ENCODE measurements around the gene ADGRA3. TPM values are rescaled to one million over a fixed set of nuclear protein-coding genes. Genes with fewer than 3 reads are reported as not detected.

Gene ADGRA3
- total and polyA plus RNA-seq, 2 donors (not counting 3 experiments of a cell fraction or from before 2014, with no cell fraction given), result 17.2 to 36.2 TPM

GRCh38 chr4:22552812-22553211 lies 36.9 kb upstream of the ADGRA3 start:
- ChIA-PET CTCF (no interaction called here), POLR2A (no interaction called here)
- H3K27me3 ChIP-seq (ENCODE audit: control insufficient read depth in 2 of 2, insufficient read depth in 2 of 2, low read length in 2 of 2), result no peaks in the 10 kb centered on the region
- FAIRE-seq (no peak), DNase-seq (ENCODE audit: low read depth, low spot score) (no peak)
- H3K36me3 ChIP-seq (ENCODE audit: control insufficient read depth in 2 of 2, extremely low read depth in 1 of 2, insufficient read depth in 2 of 2, low read length in 2 of 2), result no peaks in the 10 kb centered on the region
- no peaks in the 10 kb centered on the region for H3K9me1 ChIP-seq (replicated peaks; ENCODE audit: control insufficient read depth, extremely low read depth, insufficient read depth, low read length)
- no peaks in the 10 kb centered on the region for H3K79me2 ChIP-seq (ENCODE audit: control insufficient read depth, insufficient read depth, low read length)
- BruUV-seq (replicated peaks), result no TSS peak
- H3K4me1 ChIP-seq (ENCODE audit: control insufficient read depth, extremely low read depth, insufficient read depth, low read length), result no peaks in the 10 kb centered on the region
- no peak overlapping the region for H3K27ac ChIP-seq (ENCODE audit: insufficient read depth, low read depth, low read length)
- no peaks in the 10 kb centered on the region for H4K20me1 ChIP-seq (replicated peaks; ENCODE audit: control insufficient read depth, extremely low read depth, insufficient read depth, low read length)
- intact Hi-C loops (cut with micrococcal nuclease) (no loop called here), dilution Hi-C loops (cut with MboI; ENCODE audit: extremely low pct_ligation_motif_present, low sequenced_read_pairs) (no loop called here)
- no peaks in the 10 kb centered on the region for H3K9me3 ChIP-seq (replicated peaks; ENCODE audit: control insufficient read depth, insufficient read depth, low read length)
- H3K9ac ChIP-seq (replicated peaks; ENCODE audit: extremely low read depth, insufficient read depth, low read length), result no peak overlapping the region
- no peak overlapping the region for H3K4me2 ChIP-seq (ENCODE audit: insufficient read depth, low read length)
- no peak overlapping the region for H3K4me3 ChIP-seq (replicated peaks in 1 of 3; ENCODE audit: insufficient read depth in 1 of 3, low read depth in 1 of 3, low read length in 3 of 3)
- TF ChIP-seq CTCF (IDR thresholded peaks at IDR 0.05; ENCODE audit: extremely low read depth in 1 of 2, insufficient read depth in 1 of 2, low read depth in 1 of 2, low read length in 2 of 2) (no peak), GATA2 (IDR thresholded peaks at IDR 0.05; ENCODE audit: insufficient read depth, insufficient read length, low read depth, low read length) (no peak)
- H2AFZ ChIP-seq (ENCODE audit: low read depth, low read length), result no peak overlapping the region

- no peaks in the 10 kb centered on the region for H3K79me2 ChIP-seq (ENCODE audit: control insufficient read depth, insufficient read depth, low read length)
- no peak overlapping the region for H2AFZ ChIP-seq (ENCODE audit: low read depth, low read length)
- no peaks in the 10 kb centered on the region for H3K9me3 ChIP-seq (replicated peaks; ENCODE audit: control insufficient read depth, insufficient read depth, low read length)
- CTCF ChIA-PET, result interaction anchor here (1.1 kb wide), 1 partner anchor 9 kb away, joined by 4 read pairs; no protein-coding TSS in a partner anchor
- dilution Hi-C loops (cut with MboI; ENCODE audit: extremely low pct_ligation_motif_present, low sequenced_read_pairs), result no loop called here
- no peaks in the 10 kb centered on the region for H3K9me1 ChIP-seq (replicated peaks; ENCODE audit: control insufficient read depth, extremely low read depth, insufficient read depth, low read length)
- no peak overlapping the region for H3K27ac ChIP-seq (ENCODE audit: insufficient read depth, low read depth, low read length)
- TF ChIP-seq FOS (IDR thresholded peaks at IDR 0.05; ENCODE audit: borderline replicate concordance, insufficient read depth, low read length) (no peak), JUN (IDR thresholded peaks at IDR 0.05; ENCODE audit: borderline replicate concordance, insufficient read depth, insufficient read length, low read depth) (no peak), MYC (IDR thresholded peaks at IDR 0.05; ENCODE audit: low read depth, low read length) (no peak), POLR2AphosphoS5 (IDR thresholded peaks at IDR 0.05; ENCODE audit: insufficient read depth, low read depth, low read length) (no peak), MAX (IDR thresholded peaks at IDR 0.05; ENCODE audit: insufficient read depth, insufficient read length) (no peak), CTCF (IDR thresholded peaks at IDR 0.05; ENCODE audit: extremely low read depth in 1 of 2, insufficient read depth in 1 of 2, low read depth in 1 of 2, low read length in 2 of 2) (no peak)
- H3K27me3 ChIP-seq (ENCODE audit: control insufficient read depth in 2 of 2, insufficient read depth in 2 of 2, low read length in 2 of 2), result no peaks in the 10 kb centered on the region
- BruUV-seq (replicated peaks), result no TSS peak
- no peaks in the 10 kb centered on the region for H3K4me1 ChIP-seq (ENCODE audit: control insufficient read depth, extremely low read depth, insufficient read depth, low read length)
- POLR2A ChIA-PET, result no interaction called here
- DNase-seq (ENCODE audit: low read depth, low spot score) (no peak), FAIRE-seq (no peak)
- no peak overlapping the region for H3K4me2 ChIP-seq (ENCODE audit: insufficient read depth, low read length)
- H4K20me1 ChIP-seq (replicated peaks; ENCODE audit: control insufficient read depth, extremely low read depth, insufficient read depth, low read length), result no peaks in the 10 kb centered on the region
- no peaks in the 10 kb centered on the region for H3K36me3 ChIP-seq (ENCODE audit: control insufficient read depth in 2 of 2, extremely low read depth in 1 of 2, insufficient read depth in 2 of 2, low read length in 2 of 2)
- no peak overlapping the region for H3K9ac ChIP-seq (replicated peaks; ENCODE audit: extremely low read depth, insufficient read depth, low read length)
- no peak overlapping the region for H3K4me3 ChIP-seq (replicated peaks in 1 of 3; ENCODE audit: insufficient read depth in 1 of 3, low read depth in 1 of 3, low read length in 3 of 3)
- intact Hi-C loops (cut with micrococcal nuclease), result no loop called here
Observed at GRCh38 chr4:22551550-22551949, 35.7 kb upstream of the ADGRA3 start.

All from endothelial cell of umbilical vein (primary cell).